ENCODE data around the gene HSPB7.

GRCh38 chr1:16007671-16008341 is 10.0 kb downstream of the HSPB7 start:
- no peak for TF ChIP-seq POLR2A (IDR thresholded peaks at IDR 0.05)
- TF ChIP-seq, protein P1, sequence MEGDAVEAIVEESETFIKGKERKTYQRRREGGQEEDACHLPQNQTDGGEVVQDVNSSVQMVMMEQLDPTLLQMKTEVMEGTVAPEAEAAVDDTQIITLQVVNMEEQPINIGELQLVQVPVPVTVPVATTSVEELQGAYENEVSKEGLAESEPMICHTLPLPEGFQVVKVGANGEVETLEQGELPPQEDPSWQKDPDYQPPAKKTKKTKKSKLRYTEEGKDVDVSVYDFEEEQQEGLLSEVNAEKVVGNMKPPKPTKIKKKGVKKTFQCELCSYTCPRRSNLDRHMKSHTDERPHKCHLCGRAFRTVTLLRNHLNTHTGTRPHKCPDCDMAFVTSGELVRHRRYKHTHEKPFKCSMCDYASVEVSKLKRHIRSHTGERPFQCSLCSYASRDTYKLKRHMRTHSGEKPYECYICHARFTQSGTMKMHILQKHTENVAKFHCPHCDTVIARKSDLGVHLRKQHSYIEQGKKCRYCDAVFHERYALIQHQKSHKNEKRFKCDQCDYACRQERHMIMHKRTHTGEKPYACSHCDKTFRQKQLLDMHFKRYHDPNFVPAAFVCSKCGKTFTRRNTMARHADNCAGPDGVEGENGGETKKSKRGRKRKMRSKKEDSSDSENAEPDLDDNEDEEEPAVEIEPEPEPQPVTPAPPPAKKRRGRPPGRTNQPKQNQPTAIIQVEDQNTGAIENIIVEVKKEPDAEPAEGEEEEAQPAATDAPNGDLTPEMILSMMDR (IDR thresholded peaks at IDR 0.05): no peak
